Stimulated activated CD8-positive, alpha-beta memory T cell treated with anti-CD3 and anti-CD28 coated beads, Interleukin-2, amount 100 ng/mL, for 48 hours (primary cell): ENCODE data around the gene COASY.
"Not testable (repeated sequence)": the region's sequence is repeated elsewhere in the genome, so short reads cannot be mapped to it uniquely, and the experiment has no call there.

ENCODE experiments used
- DNase-seq, 2 donors: peaks; one replicate each; pipeline ENCODE4 v3.0.0-alpha.2; 2020; ENCODE audit warnings: low read depth in 2 of 2

COASY gene

GRCh38 chr17:42531455-42532354 lies 30.2 kb upstream of the COASY start:
- DNase-seq: peak; percentile 32 to 37

DNA sequence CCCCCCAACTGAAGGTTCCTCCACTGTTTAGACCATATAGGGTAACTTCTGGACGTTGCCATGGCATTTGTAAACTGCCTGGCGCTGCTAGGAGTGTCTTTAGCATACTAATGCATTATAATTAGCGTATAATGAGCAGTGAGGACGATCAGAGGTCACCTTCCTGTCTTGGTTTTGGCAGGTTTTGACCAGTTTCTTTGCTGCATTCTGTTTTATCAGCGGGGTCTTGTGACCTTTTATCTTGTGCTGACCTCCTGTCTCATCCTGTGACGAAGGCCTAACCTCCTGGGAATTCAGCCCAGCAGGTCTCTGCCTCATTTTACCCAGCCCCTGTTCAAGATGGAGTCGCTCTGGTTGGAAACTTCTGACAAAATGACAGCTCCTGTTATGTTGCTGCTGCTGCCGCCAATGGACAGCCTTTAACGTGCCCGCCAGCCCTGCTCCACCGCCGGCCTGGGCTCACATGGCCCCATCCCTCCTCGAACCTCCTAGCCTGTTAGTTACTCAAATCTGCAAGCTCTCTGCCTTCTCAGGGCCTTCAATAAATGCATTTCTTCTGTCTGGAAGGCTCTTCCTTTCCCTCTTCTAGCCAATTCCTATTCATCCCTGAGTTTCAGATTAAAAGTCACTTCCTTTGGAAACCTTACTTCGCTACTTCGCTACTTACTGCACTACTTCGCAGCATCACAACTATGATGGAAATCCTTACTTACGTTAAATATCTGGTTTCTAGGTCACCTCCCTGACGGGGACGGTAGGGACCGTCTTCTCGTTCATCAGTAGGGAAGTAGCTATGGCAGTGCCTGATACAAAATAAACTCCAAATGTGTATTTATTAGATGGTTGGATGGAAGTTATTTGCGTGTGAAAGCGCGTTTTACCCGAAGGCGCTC lies 26.5 kb upstream of the COASY start:
- no peak for DNase-seq

- DNase-seq: peak; percentile 84 to 86
These were observed 25.9 kb upstream of the COASY start, which contains the start of gene NAGLU for GRCh38 chr17:42536048-42536371. Gene NAGLU, plus strand, starts transcription at chr17:42536241. Its CDS starts 32 bp downstream, at chr17:42536273.

- DNase-seq: peak; percentile 68 to 73
These were observed 25.4 kb upstream of the COASY start for GRCh38 chr17:42536372-42537155.

DNA sequence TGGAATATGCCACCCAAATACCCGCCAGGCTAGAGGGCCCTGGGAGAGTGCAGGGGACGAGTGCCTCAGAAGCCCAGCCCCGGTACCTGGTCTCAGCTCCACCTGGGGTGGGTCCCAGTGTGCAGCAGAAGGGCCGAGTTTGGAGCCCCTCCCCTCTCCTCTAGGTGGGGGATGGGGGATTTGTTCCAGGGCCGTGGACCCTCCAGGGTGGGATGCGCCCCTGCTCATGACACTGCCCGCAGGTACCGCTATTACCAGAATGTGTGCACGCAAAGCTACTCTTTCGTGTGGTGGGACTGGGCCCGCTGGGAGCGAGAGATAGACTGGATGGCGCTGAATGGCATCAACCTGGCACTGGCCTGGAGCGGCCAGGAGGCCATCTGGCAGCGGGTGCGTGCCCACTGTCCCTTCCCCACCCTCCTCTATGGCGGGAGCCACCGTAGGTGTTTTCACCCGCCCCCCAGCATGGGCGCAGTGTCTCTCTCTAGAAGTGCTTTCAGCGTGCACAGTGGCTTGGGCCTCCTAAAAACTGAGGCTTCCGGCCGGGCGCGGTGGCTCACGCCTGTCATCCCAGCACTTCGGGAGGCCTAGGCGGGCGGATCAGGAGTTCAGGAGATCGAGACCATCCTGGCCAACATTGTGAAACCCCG lies 24.7 kb upstream of the COASY start:
- no peak for DNase-seq

DNA sequence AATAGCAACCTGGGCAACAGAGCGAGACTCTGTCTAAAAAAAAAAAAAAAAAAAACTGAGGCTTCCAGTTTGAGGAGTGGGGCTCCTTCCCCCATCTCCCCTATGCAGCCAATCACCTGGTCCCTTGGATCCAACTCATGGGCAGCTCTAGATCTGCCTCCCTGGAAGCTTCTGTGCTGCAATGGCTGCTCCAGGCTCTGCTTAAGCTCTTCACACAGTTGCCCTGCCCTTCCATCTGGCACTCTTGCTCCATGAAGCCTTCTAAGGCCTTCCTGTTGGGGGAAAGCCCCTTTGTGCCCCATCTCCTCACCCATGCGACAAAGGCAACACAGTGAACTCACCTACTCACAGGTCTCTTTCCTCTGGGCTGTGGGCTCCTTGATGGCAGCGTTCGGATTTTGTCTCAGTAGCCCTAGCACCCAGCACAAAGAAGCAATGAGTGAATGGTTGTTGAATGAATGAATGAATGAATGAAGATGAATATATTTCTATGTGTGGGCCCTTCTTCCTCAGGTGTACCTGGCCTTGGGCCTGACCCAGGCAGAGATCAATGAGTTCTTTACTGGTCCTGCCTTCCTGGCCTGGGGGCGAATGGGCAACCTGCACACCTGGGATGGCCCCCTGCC lies 24.0 kb upstream of the COASY start:
- no peak for DNase-seq

GRCh38 chr17:42538482-42538881 lies 23.5 kb upstream of the COASY start:
- DNase-seq: no peak

DNA sequence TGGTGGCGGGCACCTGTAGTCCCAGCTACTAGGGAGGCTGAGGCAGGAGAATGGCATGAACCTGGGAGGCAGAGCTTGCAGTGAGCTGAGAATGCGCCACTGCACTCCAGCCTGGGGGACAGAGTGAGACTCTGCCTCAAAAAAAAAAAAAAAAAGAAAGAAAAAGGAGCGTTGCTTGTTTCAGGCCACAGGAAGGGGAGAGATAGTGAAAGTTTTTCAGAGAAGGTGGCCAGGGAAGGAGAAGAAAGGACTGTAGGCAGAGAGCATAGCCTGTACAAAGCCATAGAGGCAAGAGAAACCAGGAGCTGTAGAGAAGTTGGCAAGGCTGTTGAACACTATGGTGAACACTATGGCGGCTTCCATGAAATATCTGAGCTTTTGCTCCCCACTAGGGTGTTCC lies 21.4 kb upstream of the COASY start:
- DNase-seq: not testable (repeated sequence)

DNA sequence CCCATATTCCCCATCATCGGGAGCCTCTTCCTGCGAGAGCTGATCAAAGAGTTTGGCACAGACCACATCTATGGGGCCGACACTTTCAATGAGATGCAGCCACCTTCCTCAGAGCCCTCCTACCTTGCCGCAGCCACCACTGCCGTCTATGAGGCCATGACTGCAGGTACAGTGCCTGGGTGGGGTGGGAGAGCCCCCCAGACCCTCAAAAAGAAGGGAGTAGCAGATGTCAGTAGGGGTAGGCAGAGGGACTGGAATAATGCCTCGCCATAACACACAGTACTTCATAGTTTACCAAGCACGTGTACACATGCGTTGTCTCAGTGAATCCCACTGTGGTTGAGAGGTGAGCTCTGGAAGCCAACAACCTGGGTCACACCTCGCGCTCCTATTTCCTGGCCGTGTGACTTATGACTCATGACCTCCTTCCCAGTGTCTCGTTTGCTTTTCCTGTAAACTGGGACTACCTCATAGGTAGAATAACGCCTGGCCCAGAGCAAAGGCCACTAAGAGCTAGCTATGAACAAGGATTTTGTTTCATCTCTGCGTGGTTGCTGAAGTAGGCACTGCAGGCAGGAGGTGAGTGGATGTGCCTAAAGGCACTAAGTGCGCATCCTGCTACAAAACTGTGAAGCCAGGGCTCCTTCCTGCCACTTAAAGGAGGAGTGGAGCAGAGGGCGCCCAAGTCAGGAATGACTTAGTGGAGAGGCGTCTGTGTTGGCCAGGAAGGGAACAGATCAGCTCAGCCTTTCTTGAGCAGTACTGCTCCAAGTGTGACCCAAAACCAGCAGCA lies 20.7 kb upstream of the COASY start:
- DNase-seq: no peak

GRCh38 chr17:42543190-42544079 lies 18.5 kb upstream of the COASY start:
- no peak for DNase-seq

GRCh38 chr17:42544874-42545283 lies 17.1 kb upstream of the COASY start:
- DNase-seq: no peak

GRCh38 chr17:42545755-42546505 lies 16.0 kb upstream of the COASY start:
- not testable (repeated sequence) for DNase-seq

DNA sequence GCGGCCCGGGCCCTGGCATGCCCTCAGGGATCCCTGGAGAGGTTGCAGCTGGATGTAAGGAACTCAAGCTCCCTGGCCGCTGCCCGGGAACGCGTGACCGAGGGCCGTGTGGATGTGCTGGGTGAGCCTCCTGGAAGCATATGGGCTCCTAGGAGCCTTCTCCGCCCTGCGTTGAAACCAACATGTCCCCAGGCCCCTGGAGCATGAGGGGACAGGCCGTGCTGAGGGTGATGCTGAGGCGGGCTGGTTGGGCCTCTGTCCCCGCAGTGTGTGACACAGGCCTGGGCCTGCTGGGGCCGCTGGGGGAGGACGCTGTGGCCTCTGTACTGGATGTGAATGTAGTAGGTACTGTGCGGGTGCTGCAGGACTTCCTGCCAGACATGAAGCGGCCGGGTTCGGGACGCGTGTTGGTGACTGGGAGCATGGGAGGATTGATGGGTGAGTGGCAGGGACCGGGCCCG lies 14.9 kb upstream of the COASY start:
- no peak for DNase-seq

GRCh38 chr17:42547698-42548069 lies 14.3 kb upstream of the COASY start:
- DNase-seq: no peak

DNA sequence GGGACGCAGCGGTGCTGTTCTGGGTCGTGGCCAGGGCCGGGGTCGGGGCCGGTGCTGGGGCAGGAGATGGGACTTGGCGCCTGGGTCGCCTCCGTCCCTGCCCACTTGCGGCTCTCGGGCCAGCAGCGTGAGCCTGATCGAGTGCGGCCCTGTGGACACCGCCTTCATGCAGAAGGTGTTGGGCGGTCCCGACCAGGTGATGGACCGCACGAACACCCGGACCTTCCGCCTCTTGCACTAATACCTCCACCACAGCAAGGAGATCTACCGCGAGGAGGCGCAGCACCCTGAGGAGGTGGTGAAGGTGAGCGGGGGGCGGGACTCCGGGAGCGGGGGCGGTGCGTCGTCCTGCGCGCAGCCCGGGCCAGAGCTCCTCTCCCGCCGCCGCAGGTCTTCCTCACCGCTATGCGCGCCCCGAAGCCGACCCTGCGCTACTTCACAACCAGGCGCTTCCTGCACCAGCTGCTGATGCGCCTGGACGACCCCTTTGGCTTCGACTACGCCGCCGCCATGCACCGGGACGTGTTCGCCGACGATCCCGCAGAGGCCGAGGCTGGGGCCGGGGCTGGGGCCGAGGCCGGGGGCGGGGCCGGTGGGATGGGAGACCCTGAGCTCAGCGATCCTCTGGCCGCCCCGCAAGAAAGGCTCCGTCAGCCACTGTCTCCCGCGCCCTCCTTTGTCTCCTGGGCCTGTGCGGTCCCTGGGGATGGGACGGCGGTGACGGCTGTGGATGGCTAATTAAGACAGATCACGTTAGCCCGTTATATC lies 13.7 kb upstream of the COASY start:
- peak; percentile 73 to 77 for DNase-seq

- DNase-seq: no peak
These were observed 12.8 kb upstream of the COASY start for GRCh38 chr17:42548993-42549755.

DNA sequence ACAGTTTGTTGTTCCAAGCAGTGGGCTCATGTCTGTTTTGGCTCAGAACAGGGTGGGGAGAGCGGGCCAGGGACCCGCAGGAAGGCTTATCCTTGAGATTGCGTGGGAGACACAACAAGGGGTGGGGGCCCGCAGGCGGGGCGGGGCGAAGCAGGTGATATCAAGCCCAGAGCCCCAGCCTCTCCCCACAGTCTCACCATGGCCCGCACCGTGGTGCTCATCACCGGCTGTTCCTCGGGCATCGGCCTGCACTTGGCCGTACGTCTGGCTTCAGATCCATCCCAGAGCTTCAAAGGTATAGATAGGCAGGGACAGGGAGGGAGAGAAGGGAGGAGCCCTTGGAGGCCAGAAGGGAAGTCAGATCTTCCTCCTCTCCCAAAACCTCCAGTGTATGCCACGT lies 9.2 kb upstream of the COASY start, which contains the start of gene HSD17B1:
Gene HSD17B1, plus strand, starts transcription at position 188 of the 400 bp plus-strand sequence. Its CDS starts 11 bp downstream, at position 199.
- DNase-seq: not testable (repeated sequence)
